CD4-positive, alpha-beta T cell treated with Interleukin-12 subunit alpha and Interleukin-12 subunit beta, for 1 hour (primary cell): ENCODE results near the gene DGKH.

Source experiments
- DNase-seq: peaks from one replicate; pipeline ENCODE4 v3.0.0-alpha.2; 2020

Gene DGKH, protein sequence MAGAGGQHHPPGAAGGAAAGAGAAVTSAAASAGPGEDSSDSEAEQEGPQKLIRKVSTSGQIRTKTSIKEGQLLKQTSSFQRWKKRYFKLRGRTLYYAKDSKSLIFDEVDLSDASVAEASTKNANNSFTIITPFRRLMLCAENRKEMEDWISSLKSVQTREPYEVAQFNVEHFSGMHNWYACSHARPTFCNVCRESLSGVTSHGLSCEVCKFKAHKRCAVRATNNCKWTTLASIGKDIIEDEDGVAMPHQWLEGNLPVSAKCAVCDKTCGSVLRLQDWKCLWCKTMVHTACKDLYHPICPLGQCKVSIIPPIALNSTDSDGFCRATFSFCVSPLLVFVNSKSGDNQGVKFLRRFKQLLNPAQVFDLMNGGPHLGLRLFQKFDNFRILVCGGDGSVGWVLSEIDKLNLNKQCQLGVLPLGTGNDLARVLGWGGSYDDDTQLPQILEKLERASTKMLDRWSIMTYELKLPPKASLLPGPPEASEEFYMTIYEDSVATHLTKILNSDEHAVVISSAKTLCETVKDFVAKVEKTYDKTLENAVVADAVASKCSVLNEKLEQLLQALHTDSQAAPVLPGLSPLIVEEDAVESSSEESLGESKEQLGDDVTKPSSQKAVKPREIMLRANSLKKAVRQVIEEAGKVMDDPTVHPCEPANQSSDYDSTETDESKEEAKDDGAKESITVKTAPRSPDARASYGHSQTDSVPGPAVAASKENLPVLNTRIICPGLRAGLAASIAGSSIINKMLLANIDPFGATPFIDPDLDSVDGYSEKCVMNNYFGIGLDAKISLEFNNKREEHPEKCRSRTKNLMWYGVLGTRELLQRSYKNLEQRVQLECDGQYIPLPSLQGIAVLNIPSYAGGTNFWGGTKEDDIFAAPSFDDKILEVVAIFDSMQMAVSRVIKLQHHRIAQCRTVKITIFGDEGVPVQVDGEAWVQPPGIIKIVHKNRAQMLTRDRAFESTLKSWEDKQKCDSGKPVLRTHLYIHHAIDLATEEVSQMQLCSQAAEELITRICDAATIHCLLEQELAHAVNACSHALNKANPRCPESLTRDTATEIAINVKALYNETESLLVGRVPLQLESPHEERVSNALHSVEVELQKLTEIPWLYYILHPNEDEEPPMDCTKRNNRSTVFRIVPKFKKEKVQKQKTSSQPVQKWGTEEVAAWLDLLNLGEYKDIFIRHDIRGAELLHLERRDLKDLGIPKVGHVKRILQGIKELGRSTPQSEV

DNA sequence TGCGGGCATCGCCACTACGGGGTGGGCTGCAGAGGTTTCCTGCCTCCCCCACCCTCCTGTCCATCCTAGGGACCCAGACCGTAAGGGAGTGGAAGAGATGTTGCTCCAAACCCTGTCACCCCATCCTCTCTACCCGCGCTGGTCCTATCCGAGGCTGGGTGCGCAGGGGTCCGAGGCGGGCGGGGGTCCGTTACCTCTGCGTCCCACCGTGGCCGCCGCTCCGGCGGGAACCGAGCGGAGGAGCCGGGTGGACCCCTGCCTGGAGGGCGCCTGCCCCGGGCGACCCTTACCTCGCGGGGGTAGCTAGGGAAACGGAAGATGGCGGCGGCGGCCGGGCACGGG, at the start of gene DGKH:
Gene DGKH (plus strand): TSS at position 307 of the 342 bp plus-strand sequence. CDS start 126 bp downstream, outside the sequence.
- no peak for DNase-seq

DNA sequence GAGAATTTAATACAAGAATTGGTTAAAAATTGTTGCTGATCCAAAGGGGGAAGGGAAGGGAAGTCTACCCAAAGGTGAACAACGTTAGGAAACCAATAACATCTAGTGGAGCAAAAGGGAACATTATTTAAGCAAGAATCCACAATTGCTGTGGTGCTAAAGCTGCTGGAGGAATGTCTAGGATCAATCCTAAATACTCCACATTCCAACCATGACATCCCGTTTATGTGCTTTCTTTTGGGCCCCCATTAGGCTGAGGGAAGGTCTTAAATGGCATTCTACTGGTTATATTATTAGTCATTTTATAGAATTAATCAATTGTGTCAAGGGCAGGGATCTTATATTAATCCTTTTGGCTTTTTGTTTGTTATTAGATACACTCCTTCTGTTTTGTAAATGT, 47.6 kb upstream of the DGKH start:
- no peak for DNase-seq

DNA sequence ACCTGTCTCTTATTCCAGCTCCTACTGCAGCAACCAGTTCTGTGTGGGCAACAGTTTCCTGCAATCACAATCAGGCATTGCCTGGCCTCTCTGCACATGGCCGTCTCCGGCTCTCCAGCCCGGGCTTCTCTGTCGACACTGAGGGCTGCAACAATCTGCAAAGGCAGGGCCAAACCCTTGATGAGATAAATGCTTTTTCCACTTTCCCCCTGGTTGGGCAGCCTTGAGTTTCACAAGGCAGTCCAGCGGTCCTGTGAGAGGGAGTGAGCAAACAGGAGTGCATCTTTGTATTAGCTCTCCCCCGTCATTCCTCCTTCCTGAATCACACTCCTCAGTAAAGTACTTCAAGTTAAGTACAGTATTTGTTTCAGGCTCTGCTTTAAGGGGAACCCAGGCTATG, 46.9 kb upstream of the DGKH start:
- no peak for DNase-seq

DNA sequence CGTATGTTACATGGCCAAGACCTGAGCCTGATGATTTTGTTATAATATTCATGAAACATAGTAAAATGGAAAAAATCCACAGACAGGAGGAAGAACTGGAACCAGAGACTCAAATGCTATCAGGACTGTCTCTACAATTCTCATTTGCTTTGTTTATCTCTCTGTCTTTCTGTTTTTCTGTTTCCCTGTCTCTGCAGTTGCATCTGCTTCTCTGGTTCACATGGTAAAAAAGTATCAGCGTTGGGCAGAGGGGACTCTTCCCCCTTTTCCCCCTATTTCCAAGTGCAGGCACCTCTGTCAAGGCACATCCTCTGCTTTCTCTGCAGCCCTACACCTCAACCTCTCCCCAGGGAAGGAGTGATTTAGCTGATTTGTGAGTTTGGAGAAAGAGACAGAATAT, 46.4 kb upstream of the DGKH start:
- DNase-seq: no peak

DNA sequence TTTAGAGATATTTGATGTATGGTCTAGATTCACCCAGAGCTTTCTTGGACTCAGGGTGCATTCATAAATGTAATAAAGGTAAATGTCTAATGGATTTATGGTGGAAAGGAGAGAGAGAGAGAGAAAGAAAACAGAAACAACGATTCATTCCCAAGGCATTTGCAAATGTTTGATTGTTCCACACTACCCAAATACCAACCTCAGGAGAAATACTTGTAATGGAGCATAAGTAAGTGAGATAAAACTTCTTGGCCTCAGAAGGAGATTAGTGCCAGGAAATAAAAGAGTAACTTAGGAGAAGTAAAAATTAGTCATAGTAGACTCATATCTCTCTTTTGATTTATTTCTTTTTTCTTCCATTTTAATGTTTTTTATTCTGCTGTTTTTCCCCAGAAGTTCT, 40.6 kb upstream of the DGKH start:
- DNase-seq: no peak

DNA sequence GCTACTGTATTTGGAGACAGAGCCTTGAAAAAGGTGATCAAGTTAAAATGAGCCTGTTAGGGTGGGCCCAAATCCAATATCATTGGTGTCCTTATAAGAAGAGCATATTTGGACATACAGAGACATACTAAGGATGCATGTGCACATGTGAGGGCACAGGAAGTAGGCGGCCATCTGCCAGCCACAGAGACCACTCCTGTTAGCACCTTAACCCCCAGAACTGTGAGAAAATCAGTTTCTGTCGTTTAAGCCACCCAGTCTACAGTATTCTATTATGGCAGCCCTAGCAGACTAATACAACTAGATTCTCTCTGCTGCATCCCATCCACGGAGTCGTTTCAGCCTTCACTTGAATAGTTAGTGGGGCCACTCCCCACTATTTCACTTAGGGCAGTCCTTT, 39.4 kb upstream of the DGKH start:
- no peak for DNase-seq

DNA sequence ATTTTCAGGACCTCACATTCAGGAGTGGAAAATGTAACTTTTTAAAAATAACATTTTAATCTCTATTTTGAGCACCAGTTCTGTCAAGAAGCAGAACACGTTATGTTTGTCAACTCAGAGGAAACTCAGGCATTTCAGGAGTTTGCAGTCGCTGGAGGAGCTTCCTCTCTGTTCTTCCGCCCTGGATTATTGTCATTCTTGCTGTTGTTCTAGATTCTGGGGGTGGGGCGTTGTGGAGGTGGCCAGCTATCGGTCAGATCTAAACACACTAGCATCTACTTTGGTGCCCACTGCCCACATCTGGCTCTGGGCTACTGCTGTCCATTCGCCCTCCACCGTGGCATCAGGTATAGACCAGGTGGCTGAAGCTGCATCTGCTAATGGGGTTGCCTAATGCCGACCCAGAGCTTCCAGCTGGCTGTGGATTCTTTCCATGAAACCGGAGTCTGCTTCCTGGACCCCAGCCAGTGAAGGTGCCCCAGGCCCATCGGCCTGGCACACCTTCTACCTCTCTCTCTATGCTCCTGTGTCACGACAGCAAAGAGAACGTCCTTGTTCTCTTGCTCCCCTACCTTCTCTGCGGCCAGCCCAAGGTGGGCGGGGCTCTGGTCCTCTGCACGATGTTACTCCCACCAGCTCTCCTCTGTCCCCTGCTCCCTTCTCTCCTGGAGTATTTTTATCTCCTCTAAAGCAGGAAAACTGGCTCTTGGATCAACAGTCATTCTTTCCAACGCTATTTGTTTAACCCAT, 36.7 kb upstream of the DGKH start:
- no peak for DNase-seq

DNA sequence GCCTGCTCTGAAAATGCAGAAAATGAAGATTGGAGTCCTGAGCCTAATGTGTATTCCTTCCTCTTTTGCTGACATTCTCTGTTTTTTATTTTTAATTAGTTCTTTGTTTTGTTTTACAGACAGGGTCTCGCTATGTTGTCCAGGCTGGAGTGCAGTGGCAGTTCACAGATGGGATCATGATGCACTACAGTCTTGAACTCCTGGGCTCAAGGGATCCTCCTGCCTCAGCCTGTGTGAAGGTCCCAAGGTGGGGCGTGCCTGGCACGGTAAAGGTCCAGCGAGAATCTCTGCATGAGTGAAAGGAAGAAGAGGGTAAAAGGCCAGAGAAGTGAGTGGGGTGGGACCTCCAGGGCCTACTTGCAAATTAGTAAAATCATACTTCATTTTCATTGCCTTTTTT, 34.3 kb upstream of the DGKH start:
- DNase-seq: no peak

DNA sequence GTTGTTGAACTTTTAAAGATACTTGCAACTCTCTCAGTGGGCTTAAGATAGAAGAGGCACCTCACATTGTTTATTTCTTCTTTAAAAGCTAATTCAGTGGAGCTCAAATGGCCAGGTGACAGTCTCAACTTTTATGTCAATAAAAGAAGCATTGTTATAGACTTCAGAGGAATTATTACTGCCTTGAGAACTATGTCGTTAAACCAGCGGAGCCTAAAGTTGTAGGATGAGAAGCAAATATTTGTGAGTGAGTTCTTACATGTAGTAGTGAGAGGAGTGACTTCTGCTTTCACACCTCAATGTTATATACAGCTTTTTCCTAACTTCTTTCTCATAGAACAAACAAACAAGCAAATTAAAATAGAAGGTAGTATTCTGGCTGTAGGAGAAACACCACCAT, 31.2 kb upstream of the DGKH start:
- DNase-seq: no peak

DNA sequence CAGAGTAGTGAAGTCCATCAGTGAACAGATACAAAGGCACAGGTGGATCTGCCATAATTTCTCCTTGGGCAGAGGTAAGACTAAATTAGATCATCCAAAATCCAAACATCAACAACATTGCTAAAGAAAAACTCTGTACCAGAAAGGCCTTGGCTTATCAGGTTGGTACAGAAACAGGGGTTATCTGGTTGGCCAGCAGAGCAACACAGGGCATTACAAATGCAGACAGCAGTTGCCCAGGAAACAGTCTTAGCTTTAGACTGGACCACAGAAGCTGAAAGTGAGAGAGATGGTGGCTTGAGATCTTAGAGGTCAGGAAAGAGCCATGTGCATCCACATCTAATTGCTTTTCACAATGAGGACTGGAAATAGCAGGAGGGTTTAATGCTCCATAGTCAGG, 26.6 kb upstream of the DGKH start:
- no peak for DNase-seq

DNA sequence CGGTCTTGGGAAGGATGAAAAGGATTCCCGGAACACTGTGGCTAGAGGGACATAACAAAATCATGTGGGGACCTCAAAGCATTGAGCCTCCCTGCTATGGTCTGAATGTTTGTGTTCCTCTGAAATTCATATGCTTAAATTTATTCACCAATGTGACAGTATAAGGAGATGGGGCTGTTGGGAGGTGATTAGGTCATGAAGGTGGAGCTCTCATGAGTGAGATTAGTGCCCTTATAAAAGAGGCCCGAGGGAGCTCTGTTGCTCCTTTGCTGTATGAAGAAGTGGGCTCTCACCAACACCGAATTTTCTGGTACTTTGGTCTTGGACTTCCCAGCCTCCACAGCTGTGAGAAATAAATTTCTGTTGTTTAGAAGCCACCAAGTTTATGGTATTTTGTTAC, 26.1 kb upstream of the DGKH start:
- no peak for DNase-seq

DNA sequence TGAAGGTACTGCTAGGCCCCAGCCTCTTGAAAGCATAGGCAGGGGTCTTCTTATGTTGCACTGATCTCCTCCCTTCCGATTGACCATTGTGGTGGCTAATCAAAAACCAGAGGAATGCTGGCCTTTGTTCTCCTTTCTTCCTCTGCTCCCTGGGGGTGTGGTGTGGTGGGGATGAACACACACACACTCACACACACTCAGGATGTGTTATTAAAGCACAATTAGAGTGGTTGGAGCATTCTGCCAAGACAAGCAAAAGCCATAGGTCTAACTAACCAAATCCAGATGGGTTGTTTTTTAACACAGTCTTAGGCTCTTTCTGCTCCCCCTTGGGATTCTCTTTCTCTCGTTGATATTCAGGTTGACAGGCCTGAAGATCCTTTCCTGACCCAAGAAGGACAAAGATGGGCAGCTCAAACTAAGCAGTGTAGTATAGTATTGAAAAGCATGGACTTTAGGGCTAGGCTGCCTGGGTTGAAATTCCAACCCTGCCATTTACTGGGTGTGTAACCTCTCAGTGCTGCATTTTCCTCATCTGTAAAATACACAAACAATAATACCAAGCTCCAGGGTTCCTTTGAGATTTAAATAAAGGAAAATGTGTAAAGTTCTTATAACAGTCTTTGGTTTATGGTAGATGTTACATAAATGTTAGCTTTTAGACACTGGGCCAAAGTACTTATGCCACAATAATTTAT, 25.5 kb upstream of the DGKH start:
- DNase-seq: no peak

DNA sequence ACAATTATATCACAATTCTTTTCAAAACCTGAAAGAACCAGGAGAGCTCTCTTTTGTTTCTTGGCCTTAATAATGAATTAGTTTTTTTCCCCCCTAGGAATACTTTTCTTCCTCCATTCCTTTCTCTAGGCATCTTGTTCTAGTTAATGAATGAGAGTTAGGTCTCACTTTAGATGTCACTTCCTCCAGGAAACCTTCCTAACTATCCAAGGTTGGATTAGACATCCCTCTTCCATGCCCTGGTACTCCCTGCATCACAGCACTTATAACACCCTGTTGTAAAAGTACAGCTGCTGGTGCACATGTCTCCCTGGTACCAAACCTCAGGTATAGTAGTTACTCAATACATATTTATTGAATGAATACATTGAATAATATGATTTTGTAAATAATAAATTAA, 21.2 kb upstream of the DGKH start:
- DNase-seq: no peak

DNA sequence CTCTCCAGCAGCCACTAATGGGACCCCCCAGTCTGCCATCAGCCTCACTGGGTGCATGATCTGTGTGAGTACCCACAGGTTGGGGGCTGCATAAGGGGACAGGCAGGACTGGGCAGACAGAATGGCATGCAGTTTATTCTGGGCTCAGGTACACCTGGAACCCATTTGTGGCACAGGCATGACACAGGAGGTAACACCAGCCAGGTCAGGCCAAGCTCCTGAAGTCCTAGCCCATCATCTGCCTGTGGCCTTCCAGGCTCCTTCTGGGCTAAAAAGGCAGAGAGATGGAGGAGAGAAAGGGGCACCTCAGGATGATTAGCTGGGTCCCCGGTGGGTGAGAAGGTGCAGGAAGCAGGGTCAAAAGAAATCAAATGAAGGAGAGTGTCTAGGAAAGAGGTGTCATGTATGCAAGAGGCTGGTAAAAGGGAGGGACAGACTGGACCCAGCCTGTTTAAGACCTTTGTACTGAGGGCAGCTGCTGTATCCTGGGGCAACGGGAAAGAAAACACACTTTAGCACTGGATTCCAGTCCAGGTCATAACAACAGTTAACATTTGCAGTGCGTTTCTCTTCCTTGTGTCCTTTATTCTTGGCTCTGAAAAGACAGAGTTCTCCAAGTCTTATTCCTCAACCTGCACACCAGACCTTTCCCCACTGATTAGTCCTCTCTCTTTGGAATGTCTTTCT, 20.2 kb upstream of the DGKH start:
- no peak for DNase-seq

DNA sequence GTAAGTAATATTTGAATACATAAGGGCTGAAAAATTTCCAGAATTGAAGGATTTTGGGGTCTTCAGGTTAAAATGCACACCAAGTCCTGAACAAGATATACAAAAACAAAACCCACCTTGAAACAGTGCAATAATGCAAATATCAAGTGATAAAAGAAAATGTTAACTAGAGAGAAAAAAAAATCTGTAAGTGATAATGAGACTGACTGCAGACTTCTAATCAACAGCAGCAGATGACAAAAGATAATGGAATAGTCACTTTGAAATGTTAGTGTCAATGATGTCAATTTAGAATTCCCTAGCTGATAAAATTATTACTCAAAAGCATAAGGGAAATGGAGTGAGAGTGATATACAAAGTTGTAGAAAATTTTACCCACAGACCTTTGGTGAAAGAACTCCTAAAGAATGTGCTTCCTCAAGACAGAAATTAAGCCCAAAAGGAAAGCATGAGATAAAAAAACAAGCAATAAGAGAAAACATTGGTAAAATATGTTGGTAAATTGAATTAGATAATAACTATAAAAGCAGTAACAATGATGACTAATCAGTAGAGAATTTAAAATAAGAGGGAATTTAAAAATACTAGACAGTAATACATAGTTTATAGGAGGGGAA, 12.4 kb upstream of the DGKH start:
- DNase-seq: no peak

DNA sequence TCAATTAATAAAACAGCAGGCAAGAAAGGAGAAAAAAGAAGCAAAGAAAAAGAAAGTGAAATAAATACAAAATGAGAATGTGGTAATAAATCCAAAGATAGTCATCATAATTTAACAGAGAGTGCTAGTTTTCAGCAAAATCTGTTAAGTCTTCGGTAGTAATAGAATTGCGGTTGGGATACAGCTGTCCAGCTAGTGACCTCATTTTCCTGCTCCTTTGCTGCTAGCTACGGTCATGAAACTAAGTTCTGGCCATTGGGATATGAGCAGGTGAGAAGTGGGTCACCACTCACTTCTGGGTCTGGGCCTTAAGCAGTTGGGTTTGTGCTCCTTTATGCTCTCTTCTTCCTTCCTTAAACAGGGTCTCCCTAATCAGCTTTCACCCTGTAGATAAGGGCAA, 11.7 kb upstream of the DGKH start:
- no peak for DNase-seq

DNA sequence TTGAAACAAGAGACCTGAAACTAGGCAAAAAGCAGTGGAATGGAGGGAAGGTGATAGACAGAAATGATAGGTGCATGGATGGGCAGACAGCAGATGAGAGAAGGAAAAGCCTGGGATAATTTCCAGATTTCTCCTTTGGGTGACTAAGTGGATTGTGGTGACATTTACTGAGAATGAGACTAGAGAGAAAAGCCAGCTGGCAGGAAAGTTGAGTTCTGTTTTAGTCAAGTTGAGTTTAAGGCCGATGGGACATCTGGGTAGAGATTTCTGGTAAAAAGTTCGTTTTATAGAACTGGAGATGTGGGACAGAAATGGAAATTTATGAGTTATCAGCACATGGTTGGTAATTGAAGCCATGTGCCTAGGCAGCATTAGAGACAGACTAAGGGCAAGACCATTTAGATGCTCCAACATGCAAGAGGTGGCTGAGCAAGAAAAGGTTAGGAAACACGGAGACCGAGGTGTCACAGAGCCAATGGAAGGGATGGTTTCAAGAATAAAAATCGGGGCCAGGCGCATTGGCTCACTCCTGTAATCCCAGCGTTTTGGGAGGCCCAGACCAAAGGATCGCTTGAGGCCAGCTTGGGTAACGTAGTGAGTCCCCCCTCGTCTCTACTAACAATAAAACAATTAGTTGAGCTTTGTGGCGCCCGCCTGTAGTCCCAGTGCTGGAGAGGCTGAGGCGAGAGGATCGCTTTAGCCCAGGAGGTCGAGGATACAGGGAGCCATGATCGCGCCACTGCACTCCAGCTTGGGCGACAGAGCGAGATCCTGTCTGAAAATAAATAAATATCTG, 9.6 kb upstream of the DGKH start:
- no peak for DNase-seq

DNA sequence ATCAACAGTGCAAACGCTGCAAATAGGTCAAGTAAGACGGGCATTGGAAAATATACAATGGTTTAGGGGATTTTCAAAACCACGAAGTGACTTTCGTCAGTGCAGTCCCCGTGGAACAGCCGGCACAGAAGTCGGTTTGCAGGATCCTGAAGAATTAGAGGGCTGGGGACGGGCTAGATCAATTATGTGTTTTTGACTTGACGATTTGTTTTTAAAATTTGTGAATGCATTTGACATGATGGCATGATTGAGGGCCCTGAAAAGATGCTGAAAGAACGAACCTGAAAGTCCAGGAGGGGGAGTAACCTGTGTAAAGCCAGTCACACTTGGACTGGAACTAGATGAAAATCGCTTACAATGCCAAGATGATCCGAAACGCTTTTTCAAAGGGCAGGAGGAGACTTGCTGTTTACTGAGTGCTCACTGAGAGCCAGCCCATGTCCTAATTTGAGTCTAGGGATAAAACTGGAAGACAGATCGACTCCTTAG, 8.9 kb upstream of the DGKH start:
- DNase-seq: peak; percentile 23

DNA sequence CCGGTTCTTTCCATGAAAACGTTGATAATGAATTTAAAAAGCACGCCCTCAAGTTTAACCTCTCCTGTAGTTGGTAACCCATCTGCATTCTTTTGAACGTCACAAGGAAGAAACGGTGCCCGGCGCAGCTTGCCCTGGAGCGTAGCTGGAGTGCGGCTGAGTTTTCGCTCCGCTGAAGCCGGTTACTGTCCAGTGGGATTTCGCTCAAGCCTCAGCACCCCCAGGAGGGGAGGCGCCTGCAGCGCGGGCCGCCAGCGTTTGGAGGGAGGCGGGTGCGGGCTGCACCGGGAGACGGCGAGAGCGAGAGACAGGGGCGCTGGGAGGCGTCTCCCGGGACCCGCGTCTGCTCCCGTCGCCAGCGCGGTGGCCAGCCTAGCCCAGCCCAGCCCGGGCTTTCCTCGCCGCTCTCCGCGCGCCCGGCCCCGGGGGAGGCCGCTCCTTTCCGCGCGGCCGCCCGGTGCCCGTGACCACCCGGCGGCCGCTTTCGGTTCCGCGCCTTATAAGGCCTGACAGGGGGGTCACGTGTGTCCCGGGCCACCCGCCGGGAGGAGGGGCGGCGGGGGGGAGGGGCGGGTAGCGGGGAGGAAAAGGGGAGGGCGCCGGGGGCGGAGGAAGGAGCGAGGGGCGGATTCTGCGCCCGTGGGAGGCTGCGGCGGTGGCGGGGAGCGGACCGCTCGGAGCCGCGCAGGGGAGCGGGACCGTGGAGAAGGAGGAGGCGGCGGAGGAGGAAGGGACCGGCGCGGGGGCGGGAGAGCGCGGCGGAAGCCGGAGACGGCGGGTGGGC, 8.3 kb upstream of the DGKH start:
- DNase-seq: peak; percentile 92

DNA sequence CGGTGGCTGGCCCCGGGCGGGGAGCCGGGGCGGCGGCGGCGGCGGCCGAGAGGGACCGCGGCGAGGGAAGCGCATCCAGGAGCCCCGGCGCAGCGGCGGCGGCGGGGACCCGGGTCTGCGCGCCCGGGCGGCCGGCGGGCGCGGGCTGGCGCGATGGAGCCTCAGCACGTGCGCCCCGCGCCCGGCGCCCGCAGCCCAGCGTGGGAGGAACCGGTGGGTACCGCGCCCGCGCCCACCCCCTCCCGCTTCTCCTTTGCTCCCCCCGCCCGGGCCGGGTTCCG, 7.8 kb upstream of the DGKH start:
- no peak for DNase-seq
